HG03064 (cell line): Measurements from ENCODE around the gene ATF6.
A peak's percentile ranks its signal among the peaks of the same experiment; 100 is the strongest.
"Not testable (repeated sequence)": the region's sequence is repeated elsewhere in the genome, so short reads cannot be mapped to it uniquely, and the experiment has no call there.

ENCODE experiments used
- ATAC-seq: cut with Tn5 transposase; IDR thresholded peaks from one replicate; pipeline ENCODE4 v1.9.1; 2021; ENCODE audit warnings: low read depth; ENCODE audit not compliant: unreplicated experiment

Gene ATF6

GRCh38 chr1:161733526-161733925 lies 32.6 kb upstream of the ATF6 start:
- no peak for ATAC-seq

- ATAC-seq = no peak
Measured at GRCh38 chr1:161735837-161736236, 30.3 kb upstream of the ATF6 start.

GRCh38 chr1:161736335-161736969 lies 29.7 kb upstream of the ATF6 start:
- ATAC-seq = no peak

- ATAC-seq = no peak
Measured at GRCh38 chr1:161737625-161738024, 28.5 kb upstream of the ATF6 start.

- peak; percentile 65 for ATAC-seq
Measured at GRCh38 chr1:161738627-161739287, 27.4 kb upstream of the ATF6 start.

- no peak for ATAC-seq
Measured at GRCh38 chr1:161739865-161740566, 26.1 kb upstream of the ATF6 start.

- ATAC-seq = no peak
Measured at GRCh38 chr1:161740921-161741320, 25.2 kb upstream of the ATF6 start.

GRCh38 chr1:161743231-161743630 lies 22.9 kb upstream of the ATF6 start:
- ATAC-seq = no peak

- no peak for ATAC-seq
Measured at GRCh38 chr1:161747801-161748200, 18.3 kb upstream of the ATF6 start.

- peak; percentile 93 for ATAC-seq
Measured at GRCh38 chr1:161749509-161750407, 16.4 kb upstream of the ATF6 start, which contains the start of gene DUSP12. DUSP12 (plus strand) TSS chr1:161749786; CDS start chr1:161749802, 16 bp downstream.

GRCh38 chr1:161763522-161764098 lies 2.5 kb upstream of the ATF6 start:
- no peak for ATAC-seq

- ATAC-seq = no peak
Measured at GRCh38 chr1:161768461-161768860, 2.3 kb downstream of the ATF6 start.

GRCh38 chr1:161768986-161769672 lies 3.0 kb downstream of the ATF6 start:
- no peak for ATAC-seq

- not testable (repeated sequence) for ATAC-seq
Measured at GRCh38 chr1:161769673-161770045, 3.5 kb downstream of the ATF6 start.

- no peak for ATAC-seq
Measured at GRCh38 chr1:161770250-161770649, 4.1 kb downstream of the ATF6 start.

- ATAC-seq = no peak
Measured at GRCh38 chr1:161771161-161771560, 5.0 kb downstream of the ATF6 start.

GRCh38 chr1:161771973-161772372 lies 5.9 kb downstream of the ATF6 start:
- no peak for ATAC-seq

- ATAC-seq = no peak
Measured at GRCh38 chr1:161772397-161772796, 6.3 kb downstream of the ATF6 start.

GRCh38 chr1:161773791-161774190 lies 7.7 kb downstream of the ATF6 start:
- ATAC-seq = no peak

GRCh38 chr1:161777261-161777660 lies 11.1 kb downstream of the ATF6 start:
- no peak for ATAC-seq
